ENCODE measurements around the gene CTSH.

The CTSH gene

GRCh38 chr15:78944669-78945407, at the start of gene CTSH:
TSS of gene CTSH (minus strand) at chr15:78945046. CDS start at chr15:78944981, 65 bp downstream.
- no peak for TF ChIP-seq CTCF (conservative IDR thresholded peaks at IDR 0.05; ENCODE audit: control insufficient read depth, insufficient read depth, low read depth, low read length)
- no peak within 1 kb of the TSS for H3K4me3 ChIP-seq (ENCODE audit: control insufficient read depth, low read depth, low read length)
- no peak for DNase-seq (ENCODE audit: low read depth)

GRCh38 chr15:78993931-78994530, 49.2 kb upstream of the CTSH start:
- DNase-seq (ENCODE audit: low read depth) = no peak
- H3K4me3 ChIP-seq (ENCODE audit: control insufficient read depth, low read depth, low read length) = no peak overlapping the region
- no peak for TF ChIP-seq CTCF (conservative IDR thresholded peaks at IDR 0.05; ENCODE audit: control insufficient read depth, insufficient read depth, low read depth, low read length)

GRCh38 chr15:78993257-78993930, 48.5 kb upstream of the CTSH start:
- no peak for DNase-seq (ENCODE audit: low read depth)
- no peak for TF ChIP-seq CTCF (conservative IDR thresholded peaks at IDR 0.05; ENCODE audit: control insufficient read depth, insufficient read depth, low read depth, low read length)
- H3K4me3 ChIP-seq (ENCODE audit: control insufficient read depth, low read depth, low read length) = no peak overlapping the region

- H3K4me3 ChIP-seq (ENCODE audit: control insufficient read depth, low read depth, low read length) = no peak overlapping the region
- no peak for TF ChIP-seq CTCF (conservative IDR thresholded peaks at IDR 0.05; ENCODE audit: control insufficient read depth, insufficient read depth, low read depth, low read length)
- no peak for DNase-seq (ENCODE audit: low read depth)
These were observed 47.8 kb upstream of the CTSH start for GRCh38 chr15:78992416-78993256.

- DNase-seq (ENCODE audit: low read depth) = no peak
- TF ChIP-seq CTCF (conservative IDR thresholded peaks at IDR 0.05; ENCODE audit: control insufficient read depth, insufficient read depth, low read depth, low read length) = no peak
- H3K4me3 ChIP-seq (ENCODE audit: control insufficient read depth, low read depth, low read length) = no peak overlapping the region
These were observed 47.0 kb upstream of the CTSH start for GRCh38 chr15:78991879-78992278.

GRCh38 chr15:78991476-78991875, 46.6 kb upstream of the CTSH start:
- no peak for TF ChIP-seq CTCF (conservative IDR thresholded peaks at IDR 0.05; ENCODE audit: control insufficient read depth, insufficient read depth, low read depth, low read length)

More at GRCh38 chr15:78991476-78991875, 46.6 kb upstream of the CTSH start:
- H3K4me3 ChIP-seq (ENCODE audit: control insufficient read depth, low read depth, low read length) = no peak overlapping the region
- DNase-seq (ENCODE audit: low read depth) = peak; percentile 47

Data from fibroblast of mammary gland (primary cell).